DMS153 (cell line): Measurements from ENCODE around the gene RBMS3.
A peak's percentile ranks its signal among the peaks of the same experiment; 100 is the strongest.
"Not testable (repeated sequence)": the region's sequence is repeated elsewhere in the genome, so short reads cannot be mapped to it uniquely, and the experiment has no call there.

Experiments
- DNase-seq: peaks from one replicate; lab custom pipeline; 2025; lab: John Stamatoyannopoulos, UW

Gene RBMS3

GRCh38 chr3:29481969-29482767 lies 201.3 kb downstream of the RBMS3 start:
- no peak for DNase-seq

GRCh38 chr3:29484633-29485032 lies 203.8 kb downstream of the RBMS3 start:
- no peak for DNase-seq

GRCh38 chr3:29486096-29486495 lies 205.2 kb downstream of the RBMS3 start:
- peak; percentile 36 for DNase-seq

GRCh38 chr3:29486917-29487316 lies 206.0 kb downstream of the RBMS3 start:
- DNase-seq = no peak

- no peak for DNase-seq
These were observed 208.1 kb downstream of the RBMS3 start for GRCh38 chr3:29488922-29489321.

- DNase-seq = no peak
These were observed 212.2 kb downstream of the RBMS3 start for GRCh38 chr3:29493109-29493508.

GRCh38 chr3:29494305-29495036 lies 213.6 kb downstream of the RBMS3 start:
- DNase-seq = no peak

GRCh38 chr3:29497282-29497681 lies 216.4 kb downstream of the RBMS3 start:
- no peak for DNase-seq

GRCh38 chr3:29502771-29503170 lies 221.9 kb downstream of the RBMS3 start:
- no peak for DNase-seq

GRCh38 chr3:29503314-29503713 lies 222.4 kb downstream of the RBMS3 start:
- DNase-seq = no peak

- no peak for DNase-seq
These were observed 223.1 kb downstream of the RBMS3 start for GRCh38 chr3:29503958-29504357.

- no peak for DNase-seq
These were observed 225.6 kb downstream of the RBMS3 start for GRCh38 chr3:29506502-29506901.

GRCh38 chr3:29511701-29512100 lies 230.8 kb downstream of the RBMS3 start:
- no peak for DNase-seq

GRCh38 chr3:29512641-29513040 lies 231.8 kb downstream of the RBMS3 start:
- no peak for DNase-seq

GRCh38 chr3:29513236-29513635 lies 232.4 kb downstream of the RBMS3 start:
- DNase-seq = no peak

- DNase-seq = no peak
These were observed 233.3 kb downstream of the RBMS3 start for GRCh38 chr3:29514170-29514569.

- no peak for DNase-seq
These were observed 234.0 kb downstream of the RBMS3 start for GRCh38 chr3:29514912-29515311.

GRCh38 chr3:29515451-29515850 lies 234.6 kb downstream of the RBMS3 start:
- DNase-seq = no peak

GRCh38 chr3:29516164-29516563 lies 235.3 kb downstream of the RBMS3 start:
- DNase-seq = no peak

- no peak for DNase-seq
These were observed 239.9 kb downstream of the RBMS3 start for GRCh38 chr3:29520764-29521163.

- no peak for DNase-seq
These were observed 240.4 kb downstream of the RBMS3 start for GRCh38 chr3:29521293-29521692.

- DNase-seq = no peak
These were observed 240.9 kb downstream of the RBMS3 start for GRCh38 chr3:29521751-29522150.

GRCh38 chr3:29524433-29524832 lies 243.6 kb downstream of the RBMS3 start:
- DNase-seq = not testable (repeated sequence)
